Mononuclear cell (primary cell): ENCODE measurements around the gene EXOC3L4. TPM values are rescaled to one million over a fixed set of nuclear protein-coding genes. Genes with fewer than 3 reads are reported as not detected.

Experiments
- H3K27me3 ChIP-seq: 2 replicates; pipeline ENCODE4 v1.6.0; 2011; ENCODE audit warnings: low read length, control low read depth; ENCODE audit not compliant: insufficient read depth
- H3K4me1 ChIP-seq: 2 replicates; pipeline ENCODE4 v1.5.1; 2011; ENCODE audit warnings: mild to moderate bottlenecking, low read length, control low read depth; ENCODE audit not compliant: insufficient read depth
- H3K4me3 ChIP-seq: 2 replicates; pipeline ENCODE4 v1.5.1; 2011; ENCODE audit warnings: mild to moderate bottlenecking, low read length, moderate library complexity
- H3K9me3 ChIP-seq: 2 replicates; pipeline ENCODE4 v1.5.1; 2011; ENCODE audit warnings: low read depth, mild to moderate bottlenecking, control low read depth, low read length
- total RNA-seq: library from RNA; depleted of rRNA; stranded (reverse); fragments of >200 nt; gene quantifications from one replicate; pipeline ENCODE4 v1.2.3, GENCODE V29; 2012

The EXOC3L4 gene
- total RNA-seq, 1 donor = not detected

DNA sequence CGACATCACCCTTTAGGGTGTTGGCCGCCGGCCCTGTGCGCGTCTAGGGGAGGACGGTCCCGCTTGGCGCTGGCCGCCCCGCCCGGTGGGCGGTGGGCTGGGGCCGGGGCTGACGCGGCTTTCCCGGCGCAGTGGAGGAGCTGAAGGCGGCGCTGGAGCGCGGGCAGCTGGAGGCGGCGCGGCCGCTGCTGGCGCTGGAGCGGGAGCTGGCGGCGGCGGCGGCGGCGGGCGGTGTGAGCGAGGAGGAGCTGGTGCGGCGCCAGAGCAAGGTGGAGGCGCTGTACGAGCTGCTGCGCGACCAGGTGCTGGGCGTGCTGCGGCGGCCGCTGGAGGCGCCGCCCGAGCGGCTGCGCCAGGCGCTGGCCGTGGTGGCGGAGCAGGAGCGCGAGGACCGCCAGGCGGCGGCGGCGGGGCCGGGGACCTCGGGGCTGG, 32.4 kb downstream of the EXOC3L4 start:
- Histone ChIP-seq H3K4me1 (peaks cover 38% of the 10 kb centered on the region), H3K4me3 (no peak overlapping the region), H3K27me3 (peaks cover 9% of the 10 kb centered on the region), H3K9me3 (no peaks in the 10 kb centered on the region)

DNA sequence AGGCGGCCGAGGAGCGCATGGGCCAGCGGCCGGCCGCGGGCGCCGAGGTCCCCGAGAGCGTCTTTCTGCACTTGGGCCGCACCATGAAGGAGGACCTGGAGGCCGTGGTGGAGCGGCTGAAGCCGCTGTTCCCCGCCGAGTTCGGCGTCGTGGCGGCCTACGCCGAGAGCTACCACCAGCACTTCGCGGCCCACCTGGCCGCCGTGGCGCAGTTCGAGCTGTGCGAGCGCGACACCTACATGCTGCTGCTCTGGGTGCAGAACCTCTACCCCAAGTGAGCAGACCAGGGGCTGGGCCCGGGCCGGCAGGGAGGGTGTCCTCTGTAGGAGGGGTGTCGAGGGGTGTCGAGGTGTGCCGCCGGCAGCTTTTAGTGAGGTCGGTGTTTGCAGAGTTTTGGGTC, 32.8 kb downstream of the EXOC3L4 start:
- no peaks in the 10 kb centered on the region for H3K9me3 ChIP-seq
- H3K27me3 ChIP-seq = peaks cover 8% of the 10 kb centered on the region
- H3K4me1 ChIP-seq = peaks cover 34% of the 10 kb centered on the region
- no peak overlapping the region for H3K4me3 ChIP-seq

DNA sequence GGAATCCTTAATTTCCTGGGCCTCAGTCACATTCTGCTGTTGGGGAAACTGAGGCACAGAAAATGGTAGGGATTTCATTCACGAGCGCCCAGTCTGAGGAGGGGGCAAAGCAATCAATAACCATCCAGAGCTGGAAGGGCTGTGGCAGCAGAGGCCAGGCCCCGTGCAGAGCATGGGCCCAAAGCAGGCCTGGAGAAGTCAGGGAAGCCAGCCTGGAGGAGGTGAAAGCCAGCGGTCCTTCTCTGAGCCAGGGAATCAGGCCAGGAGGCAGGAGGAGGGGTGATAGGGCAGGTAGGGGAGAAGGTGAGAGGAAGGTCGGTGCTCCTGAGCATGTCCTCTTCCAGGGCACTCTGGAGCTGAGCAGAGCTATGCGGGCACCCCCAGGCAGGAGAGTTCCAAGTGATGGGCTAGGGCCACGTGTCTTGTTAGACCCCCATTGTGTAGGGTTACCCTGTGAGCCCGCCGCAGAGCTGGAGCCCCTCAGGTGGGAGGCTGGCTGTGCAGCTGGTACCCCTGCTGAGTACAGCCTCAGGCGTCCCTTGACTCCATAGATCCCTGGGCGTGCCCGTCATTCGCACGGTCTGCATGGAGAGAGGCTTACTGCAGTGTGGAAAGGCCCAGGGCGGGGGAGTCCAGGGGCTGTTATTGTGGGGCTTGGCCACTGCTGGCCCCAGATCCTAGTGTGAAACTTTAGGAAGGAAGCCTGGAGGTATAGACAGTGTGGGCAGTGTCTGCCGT, 33.5 kb downstream of the EXOC3L4 start:
- peaks cover 28% of the 10 kb centered on the region for H3K4me1 ChIP-seq
- H3K27me3 ChIP-seq = peaks cover 5% of the 10 kb centered on the region
- no peaks in the 10 kb centered on the region for H3K9me3 ChIP-seq
- H3K4me3 ChIP-seq = no peak overlapping the region

DNA sequence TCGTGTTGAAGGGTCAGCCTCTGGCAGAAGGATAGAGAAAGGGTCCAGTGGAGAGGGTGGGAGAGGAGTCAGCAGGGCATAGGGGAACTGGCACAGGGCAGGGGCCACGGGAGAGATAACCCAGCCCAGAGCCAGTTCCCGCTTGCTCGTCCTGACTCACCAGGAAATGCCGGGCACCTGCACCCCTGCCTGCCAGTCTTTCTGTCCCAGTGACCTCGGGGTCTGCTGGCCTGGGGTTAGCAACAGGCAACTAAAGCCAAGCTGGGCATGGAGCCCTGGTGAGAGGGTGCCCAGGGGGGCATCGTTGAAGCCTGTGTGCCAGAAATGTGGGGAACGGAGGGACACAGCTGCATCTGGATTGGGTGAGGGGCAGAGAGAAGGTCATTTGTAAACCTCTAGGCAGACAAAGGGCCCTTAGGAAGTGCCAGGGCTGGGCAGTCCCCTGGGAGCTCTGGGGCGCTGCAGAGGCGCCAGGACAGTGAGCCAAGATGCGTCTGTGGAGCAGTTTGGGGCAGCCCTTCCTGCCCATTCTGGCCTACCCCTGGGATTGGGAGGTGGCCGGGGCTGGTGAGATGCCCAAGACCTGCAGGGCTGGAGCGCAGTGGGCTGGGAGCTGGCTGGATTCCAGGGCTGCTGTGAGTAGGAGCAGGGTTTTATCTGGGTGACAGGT, 34.2 kb downstream of the EXOC3L4 start:
- Histone ChIP-seq H3K27me3 (peaks cover 4% of the 10 kb centered on the region), H3K4me3 (no peak overlapping the region), H3K4me1 (peaks cover 25% of the 10 kb centered on the region), H3K9me3 (no peaks in the 10 kb centered on the region)

DNA sequence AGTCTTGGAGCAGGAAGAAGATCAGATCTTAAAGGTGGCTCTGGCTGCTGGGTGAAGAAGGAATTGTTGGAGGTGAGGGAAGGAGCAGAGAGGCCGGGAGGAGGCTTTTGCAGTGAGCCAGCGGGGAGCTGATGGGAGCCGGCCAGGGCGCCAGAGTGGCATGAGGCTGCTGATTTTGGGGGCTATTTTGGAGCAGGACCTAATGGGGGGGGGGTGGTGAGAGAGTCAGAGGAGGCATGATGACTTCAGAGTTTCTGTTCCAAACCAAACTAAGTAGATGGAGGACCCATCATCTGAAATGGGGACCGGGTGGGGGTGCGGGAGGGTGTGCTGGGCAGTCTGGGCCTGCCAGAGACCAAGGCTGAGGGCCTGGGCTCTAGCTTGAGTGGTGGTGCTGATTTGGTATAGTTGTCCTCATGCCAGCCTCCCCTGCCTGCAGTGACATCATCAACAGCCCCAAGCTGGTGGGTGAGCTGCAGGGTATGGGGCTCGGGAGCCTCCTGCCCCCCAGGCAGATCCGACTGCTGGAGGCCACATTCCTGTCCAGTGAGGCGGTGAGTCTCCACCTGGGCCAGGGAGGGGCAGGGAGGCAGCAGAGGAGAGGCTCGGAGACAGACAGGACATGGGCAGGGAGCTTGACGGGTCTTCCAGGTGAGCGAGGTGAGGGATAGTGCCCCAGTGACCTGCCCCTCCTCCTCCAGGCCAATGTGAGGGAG, 34.9 kb downstream of the EXOC3L4 start:
- peaks cover 18% of the 10 kb centered on the region for H3K4me1 ChIP-seq
- no peak overlapping the region for H3K4me3 ChIP-seq
- no peaks in the 10 kb centered on the region for H3K9me3 ChIP-seq
- no peaks in the 10 kb centered on the region for H3K27me3 ChIP-seq

DNA sequence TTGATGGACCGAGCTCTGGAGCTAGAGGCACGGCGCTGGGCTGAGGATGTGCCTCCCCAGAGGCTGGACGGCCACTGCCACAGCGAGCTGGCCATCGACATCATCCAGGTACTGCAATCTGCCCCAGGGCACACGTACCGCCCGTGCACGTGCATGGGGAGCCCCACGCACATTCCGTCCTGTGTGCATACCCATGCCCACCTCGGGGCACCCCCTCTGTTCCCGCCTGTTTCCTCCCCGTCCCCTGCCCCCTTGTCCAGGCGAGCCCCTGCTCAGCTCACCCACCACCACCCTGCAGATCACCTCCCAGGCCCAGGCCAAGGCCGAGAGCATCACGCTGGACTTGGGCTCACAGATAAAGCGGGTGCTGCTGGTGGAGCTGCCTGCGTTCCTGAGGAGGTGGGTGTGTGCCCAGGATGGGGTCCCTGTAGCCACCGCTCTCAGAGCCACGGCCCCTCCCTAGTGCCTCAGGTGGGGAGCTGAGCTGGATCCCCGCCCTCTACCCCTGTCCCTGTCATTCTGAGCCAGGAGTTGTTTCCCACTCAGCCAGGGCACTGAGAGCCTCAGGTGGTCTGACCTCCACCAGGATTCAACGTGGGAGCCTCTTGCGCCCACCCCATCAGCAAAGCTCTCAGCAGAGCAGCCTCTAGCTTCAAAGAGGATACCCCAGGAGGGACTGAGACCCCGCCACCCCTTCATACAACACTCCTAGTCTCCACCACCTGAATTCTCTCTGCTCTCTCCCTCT, 35.7 kb downstream of the EXOC3L4 start:
- H3K27me3 ChIP-seq = no peaks in the 10 kb centered on the region
- no peaks in the 10 kb centered on the region for H3K9me3 ChIP-seq
- peaks cover 11% of the 10 kb centered on the region for H3K4me1 ChIP-seq
- H3K4me3 ChIP-seq = no peak overlapping the region

DNA sequence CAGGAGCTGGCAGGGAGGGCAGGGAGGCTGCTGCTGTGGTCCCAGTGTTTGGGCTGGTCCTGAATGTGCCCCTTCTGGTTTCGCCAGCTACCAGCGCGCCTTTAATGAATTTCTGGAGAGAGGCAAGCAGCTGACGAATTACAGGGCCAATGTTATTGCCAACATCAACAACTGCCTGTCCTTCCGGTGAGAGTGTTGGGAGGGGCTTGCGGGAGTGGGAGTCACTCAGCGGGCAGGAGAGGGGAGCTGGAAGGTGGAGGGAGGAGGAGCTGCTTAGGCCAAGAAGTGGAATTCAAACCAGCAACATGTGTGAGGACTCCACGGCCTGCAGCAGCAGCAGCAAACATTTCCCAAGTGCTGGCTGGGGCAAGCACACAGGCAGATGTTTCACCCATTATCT, 36.4 kb downstream of the EXOC3L4 start:
- H3K4me3 ChIP-seq = no peak overlapping the region
- H3K9me3 ChIP-seq = no peaks in the 10 kb centered on the region
- H3K27me3 ChIP-seq = no peaks in the 10 kb centered on the region
- H3K4me1 ChIP-seq = peaks cover 3% of the 10 kb centered on the region

DNA sequence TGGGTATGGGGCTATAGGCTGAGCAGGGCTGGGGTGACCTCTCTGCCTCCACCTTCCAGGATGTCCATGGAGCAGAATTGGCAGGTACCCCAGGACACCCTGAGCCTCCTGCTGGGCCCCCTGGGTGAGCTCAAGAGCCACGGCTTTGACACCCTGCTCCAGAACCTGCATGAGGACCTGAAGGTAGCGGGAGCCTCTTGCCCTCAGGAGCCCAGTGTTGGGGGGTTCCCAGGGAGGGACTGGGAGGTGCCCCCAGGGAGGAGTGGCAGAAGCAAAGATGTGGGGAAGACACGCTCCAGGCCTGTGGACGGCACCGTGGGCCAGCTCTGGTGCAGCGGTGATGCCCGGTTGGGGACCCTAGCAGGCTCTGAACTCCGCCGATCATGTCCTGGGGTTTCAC, 37.1 kb downstream of the EXOC3L4 start:
- Histone ChIP-seq H3K9me3 (no peaks in the 10 kb centered on the region), H3K4me1 (no peaks in the 10 kb centered on the region), H3K4me3 (no peak overlapping the region), H3K27me3 (no peaks in the 10 kb centered on the region)

DNA sequence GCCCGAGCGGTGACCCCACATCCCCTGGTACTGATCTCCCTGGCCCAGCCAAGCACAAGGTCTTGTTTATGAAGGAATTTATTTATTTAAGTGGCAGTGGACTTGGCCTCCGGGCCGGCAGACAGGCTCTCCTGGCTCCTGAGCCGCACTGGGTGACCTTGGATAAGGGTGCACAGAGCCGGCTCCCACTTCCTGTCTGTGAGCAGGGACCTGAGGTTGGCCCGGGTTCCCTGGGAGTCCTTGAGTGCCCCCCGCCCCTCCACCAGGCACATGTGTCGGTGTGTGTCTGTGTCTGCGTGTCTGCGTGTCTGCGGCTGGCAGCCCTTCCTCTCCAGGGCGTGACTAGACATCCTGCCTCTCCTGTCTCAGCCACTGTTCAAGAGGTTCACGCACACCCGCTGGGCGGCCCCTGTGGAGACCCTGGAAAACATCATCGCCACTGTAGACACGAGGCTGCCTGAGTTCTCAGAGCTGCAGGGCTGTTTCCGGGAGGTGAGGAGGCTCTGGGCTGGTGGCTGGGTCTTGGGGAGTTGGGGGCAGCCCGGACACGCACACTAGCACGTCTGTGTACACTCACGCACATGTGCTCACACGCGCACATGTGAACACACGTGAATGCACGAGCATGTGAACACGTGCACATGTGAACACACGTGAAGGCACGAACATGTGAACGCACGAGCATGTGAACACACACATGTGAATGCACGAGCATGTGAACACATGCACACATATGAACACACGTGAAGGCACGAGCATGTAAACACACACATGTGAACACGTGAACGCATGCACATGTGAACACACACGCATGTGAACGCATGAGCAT, 38.1 kb downstream of the EXOC3L4 start:
- Histone ChIP-seq H3K9me3 (no peaks in the 10 kb centered on the region), H3K4me1 (no peaks in the 10 kb centered on the region), H3K27me3 (no peaks in the 10 kb centered on the region), H3K4me3 (no peak overlapping the region)

DNA sequence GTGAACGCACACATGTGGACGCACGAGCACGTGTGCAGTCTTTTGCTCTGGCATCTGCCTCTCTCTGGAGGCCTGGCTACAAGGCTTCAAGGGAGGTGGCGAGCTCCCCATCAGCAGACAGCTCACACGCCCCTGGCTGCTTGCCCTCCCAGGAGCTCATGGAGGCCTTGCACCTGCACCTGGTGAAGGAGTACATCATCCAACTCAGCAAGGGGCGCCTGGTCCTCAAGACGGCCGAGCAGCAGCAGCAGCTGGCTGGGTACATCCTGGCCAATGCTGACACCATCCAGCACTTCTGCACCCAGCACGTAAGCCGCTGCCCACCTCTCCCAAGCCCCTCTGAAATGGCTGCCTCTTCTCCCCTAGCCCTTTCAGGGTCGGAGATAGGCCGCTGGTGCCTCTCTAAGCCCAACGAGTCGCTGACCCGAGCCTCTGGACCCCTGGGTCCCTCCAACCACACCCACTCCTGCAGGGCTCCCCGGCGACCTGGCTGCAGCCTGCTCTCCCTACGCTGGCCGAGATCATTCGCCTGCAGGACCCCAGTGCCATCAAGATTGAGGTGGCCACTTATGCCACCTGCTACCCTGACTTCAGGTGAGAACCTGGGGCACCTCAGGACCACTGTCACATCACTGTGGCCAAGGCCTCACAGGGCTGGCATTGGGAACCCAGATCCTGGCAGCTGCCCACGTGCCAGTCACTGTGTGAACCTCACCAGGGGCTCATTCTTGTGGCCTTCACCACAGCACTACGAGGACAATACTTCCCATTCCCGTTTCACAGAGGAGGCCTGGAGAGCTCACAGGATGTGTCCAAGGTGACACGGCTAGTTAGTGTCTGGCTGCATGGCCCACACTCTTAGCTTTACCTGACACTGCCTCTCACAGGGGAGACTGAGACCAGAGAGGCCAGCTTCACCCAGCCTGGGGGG, 39.0 kb downstream of the EXOC3L4 start:
- Histone ChIP-seq H3K27me3 (no peaks in the 10 kb centered on the region), H3K9me3 (no peaks in the 10 kb centered on the region), H3K4me3 (no peak overlapping the region), H3K4me1 (no peaks in the 10 kb centered on the region)

DNA sequence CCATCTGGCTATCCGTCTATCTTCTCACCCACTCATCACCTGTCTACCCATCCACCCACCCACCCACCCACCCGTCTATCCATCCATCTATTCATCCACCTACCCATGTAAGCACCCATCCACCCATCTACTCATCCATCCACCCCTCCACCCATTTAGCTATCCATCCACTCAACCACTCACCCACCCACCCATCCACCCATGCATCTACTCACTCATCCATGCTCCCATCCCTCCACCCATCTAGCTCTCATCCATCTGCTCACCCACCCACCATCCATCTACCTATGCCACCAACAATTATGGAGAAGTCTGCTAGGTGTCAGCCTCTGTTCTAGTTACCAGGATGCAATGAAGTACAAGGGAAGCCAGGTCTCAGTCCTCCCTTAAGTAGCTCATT, 39.9 kb downstream of the EXOC3L4 start:
- Histone ChIP-seq H3K4me3 (no peak overlapping the region), H3K4me1 (no peaks in the 10 kb centered on the region), H3K9me3 (no peaks in the 10 kb centered on the region), H3K27me3 (no peaks in the 10 kb centered on the region)

DNA sequence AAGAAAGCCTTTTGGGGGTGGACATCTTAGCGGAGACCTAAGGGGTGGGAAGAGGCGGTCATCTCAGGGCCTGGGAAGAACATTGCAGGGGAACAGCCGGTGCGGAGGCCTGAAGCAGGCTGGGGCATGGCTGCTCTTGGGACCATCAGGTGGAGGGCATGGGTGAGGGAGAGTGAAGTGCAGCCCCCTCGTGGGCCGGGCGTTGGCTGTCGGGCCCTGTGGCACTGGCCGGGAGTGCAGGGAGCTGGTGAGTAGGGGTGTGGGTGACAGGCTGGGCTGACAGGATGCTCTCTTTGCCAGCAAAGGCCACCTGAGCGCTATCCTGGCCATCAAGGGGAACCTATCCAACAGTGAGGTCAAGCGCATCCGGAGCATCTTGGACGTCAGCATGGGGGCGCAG, 40.4 kb downstream of the EXOC3L4 start:
- no peaks in the 10 kb centered on the region for H3K4me1 ChIP-seq
- H3K27me3 ChIP-seq = no peaks in the 10 kb centered on the region
- no peaks in the 10 kb centered on the region for H3K9me3 ChIP-seq
- no peak overlapping the region for H3K4me3 ChIP-seq

DNA sequence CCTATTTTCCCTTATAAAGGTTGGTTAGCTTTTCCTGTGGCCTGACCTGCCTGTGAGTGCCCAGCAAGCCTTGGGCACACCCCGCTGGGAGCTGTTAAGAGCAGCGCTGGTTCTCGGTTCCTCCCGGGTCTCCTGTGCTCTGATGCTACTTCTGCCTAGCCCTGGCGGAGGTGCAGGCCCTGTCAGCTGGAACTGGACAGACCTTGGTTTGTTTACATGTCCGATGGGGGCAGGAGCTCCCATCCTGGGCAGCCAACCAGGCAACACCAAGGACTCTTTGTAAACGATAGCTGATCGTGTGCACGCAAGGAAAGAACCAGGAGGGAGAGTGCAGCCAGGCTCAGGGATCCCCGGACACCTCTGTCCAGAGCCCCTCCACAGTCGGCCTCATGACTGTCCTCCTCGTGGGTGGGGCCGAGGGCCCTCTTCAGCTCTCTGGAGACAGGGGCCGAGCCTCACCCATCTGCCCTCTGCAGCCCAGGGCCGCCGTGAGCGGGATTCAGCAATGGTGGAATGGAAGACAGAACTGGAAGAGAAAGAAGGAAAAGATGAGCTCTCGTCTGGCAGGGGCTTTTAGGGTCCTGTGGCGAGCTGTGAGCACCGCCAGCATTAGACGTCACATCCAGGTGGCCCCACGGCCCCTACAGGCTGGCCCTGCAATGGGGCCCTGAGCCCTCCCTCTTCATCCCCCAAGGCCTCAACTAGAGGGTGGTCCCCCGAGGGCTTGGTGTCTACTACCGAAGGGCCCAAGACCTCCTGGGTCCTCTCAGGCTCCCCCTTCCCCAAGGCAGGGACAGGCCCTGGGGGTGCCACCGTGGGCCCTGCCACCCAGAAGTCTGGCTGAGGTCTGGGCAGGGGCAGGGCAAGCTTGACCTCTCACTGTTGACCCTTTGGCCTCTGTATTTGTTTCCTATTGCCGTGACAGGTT, 41.1 kb downstream of the EXOC3L4 start:
- no peaks in the 10 kb centered on the region for H3K9me3 ChIP-seq
- H3K4me1 ChIP-seq = no peaks in the 10 kb centered on the region
- no peak overlapping the region for H3K4me3 ChIP-seq
- no peaks in the 10 kb centered on the region for H3K27me3 ChIP-seq
